ENCODE results near the gene ETS2. TPM values are rescaled to one million over a fixed set of nuclear protein-coding genes. Genes with fewer than 3 reads are reported as not detected.

The ETS2 gene
- total and polyA plus RNA-seq, 2 of the 8 experiments (the other 6 are each of a cell fraction or from before 2014, with no cell fraction given), result 11.0 to 45.1 TPM

DNA sequence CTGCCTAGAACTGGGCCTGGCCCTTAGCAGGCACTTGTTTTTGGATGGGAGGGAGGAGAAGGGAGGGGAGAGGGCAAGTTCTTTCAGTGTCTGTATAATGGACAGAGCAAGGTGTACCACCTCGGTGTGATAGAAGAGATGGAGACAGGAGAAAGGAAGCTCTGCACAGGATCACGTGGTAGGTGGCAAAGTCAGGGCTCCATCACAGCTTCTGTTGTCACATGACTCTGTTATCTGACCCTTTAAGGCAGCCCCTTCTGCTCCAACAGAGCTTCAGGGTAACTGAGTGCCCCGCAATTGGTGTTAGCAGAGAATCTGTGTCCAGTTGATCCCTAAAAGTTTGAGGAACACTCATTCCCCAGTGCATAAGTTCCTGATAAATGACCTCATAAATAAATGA lies 16.5 kb upstream of the ETS2 start:
- H3K36me3 ChIP-seq (ENCODE audit: control insufficient read depth in 2 of 4, insufficient read depth in 4 of 4, low read length in 3 of 4), result no peaks in the 10 kb centered on the region
- H3K56ac ChIP-seq (replicated peaks; ENCODE audit: insufficient read length, low read depth, low read length), result no peak overlapping the region
- H3K23ac ChIP-seq (ENCODE audit: insufficient read length), result no peak overlapping the region
- H2AFZ ChIP-seq (ENCODE audit: low read length), result no peak overlapping the region
- H3K27ac ChIP-seq (ENCODE audit: low read depth, low read length), result no peak overlapping the region
- no peak overlapping the region for H3K4me2 ChIP-seq (ENCODE audit: insufficient read depth in 1 of 2, low read depth in 2 of 2, low read length in 2 of 2)
- no peak overlapping the region for H3K4ac ChIP-seq (replicated peaks; ENCODE audit: insufficient read length, low read depth, low read length)
- DNase-seq (ENCODE audit: low read depth in 1 of 2, low spot score in 2 of 2), result no peak
- H2AK5ac ChIP-seq (ENCODE audit: low read depth, low read length), result no peak overlapping the region
- H2BK12ac ChIP-seq (ENCODE audit: low read depth, low read length), result no peak overlapping the region
- no peak overlapping the region for H4K8ac ChIP-seq (ENCODE audit: extremely low read depth, insufficient read depth, low read length)
- H4K5ac ChIP-seq (ENCODE audit: insufficient read length, low read depth, low read length), result no peak overlapping the region
- no peaks in the 10 kb centered on the region for H3K27me3 ChIP-seq (replicated peaks in 1 of 4; ENCODE audit: control insufficient read depth in 3 of 4, extremely low read depth in 1 of 4, insufficient read depth in 3 of 4, low read length in 3 of 4)
- H3K79me1 ChIP-seq (ENCODE audit: low read depth, low read length), result no peaks in the 10 kb centered on the region
- no peak overlapping the region for H3K14ac ChIP-seq (ENCODE audit: insufficient read length)
- 89% methylated on average over 3 of the region's 3 CpGs; no CpG with 5 or more reads in 1 of the 2 experiments for WGBS, 2 experiments (ENCODE audit: extremely low coverage in 1 of 2, insufficient coverage in 1 of 2, insufficient read length in 1 of 2, insufficient replicate concordance in 2 of 2, low coverage in 1 of 2, low lambda C conversion rate in 2 of 2, missing lambda C conversion rate in 1 of 2)
- CTCF ChIA-PET (ENCODE audit: partially characterized antibody), result no interaction called here
- no peaks in the 10 kb centered on the region for H4K20me1 ChIP-seq (replicated peaks in 1 of 2; ENCODE audit: control insufficient read depth in 1 of 2, insufficient read depth in 2 of 2, low read length in 2 of 2)
- H2BK15ac ChIP-seq (ENCODE audit: low read length), result no peak overlapping the region
- no peaks in the 10 kb centered on the region for H3K79me2 ChIP-seq (ENCODE audit: control insufficient read depth in 1 of 2, insufficient read depth in 2 of 2, low read length in 2 of 2)
- no peak overlapping the region for H2BK120ac ChIP-seq (replicated peaks; ENCODE audit: low read depth, low read length)
- POLR2A ChIA-PET (ENCODE audit: partially characterized antibody), result no interaction called here
- H4K91ac ChIP-seq (replicated peaks; ENCODE audit: insufficient read length, low read length), result no peak overlapping the region
- H2BK20ac ChIP-seq (ENCODE audit: low read length), result no peak overlapping the region
- H3K18ac ChIP-seq (ENCODE audit: extremely low read depth, low read length), result no peak overlapping the region
- H3K9ac ChIP-seq (replicated peaks in 1 of 4; ENCODE audit: extremely low read depth in 1 of 4, low read depth in 3 of 4, low read length in 3 of 4), result no peak overlapping the region
- H3K4me1 ChIP-seq (replicated peaks in 1 of 4; ENCODE audit: control insufficient read depth in 3 of 4, insufficient read depth in 4 of 4, low read length in 3 of 4), result peaks cover 0 to 4% (median 2%) of the 10 kb centered on the region in 4 experiments; a peak in 2 of 7 replicates
- H3K23me2 ChIP-seq (ENCODE audit: low read depth, low read length), result no peaks in the 10 kb centered on the region
- TF ChIP-seq GTF2F1 (IDR thresholded peaks at IDR 0.05; ENCODE audit: borderline replicate concordance, low read depth, low read length) (no peak), CHD1 (IDR thresholded peaks at IDR 0.05; ENCODE audit: low read depth, low read length) (no peak)
- TF ChIP-seq, protein P1, sequence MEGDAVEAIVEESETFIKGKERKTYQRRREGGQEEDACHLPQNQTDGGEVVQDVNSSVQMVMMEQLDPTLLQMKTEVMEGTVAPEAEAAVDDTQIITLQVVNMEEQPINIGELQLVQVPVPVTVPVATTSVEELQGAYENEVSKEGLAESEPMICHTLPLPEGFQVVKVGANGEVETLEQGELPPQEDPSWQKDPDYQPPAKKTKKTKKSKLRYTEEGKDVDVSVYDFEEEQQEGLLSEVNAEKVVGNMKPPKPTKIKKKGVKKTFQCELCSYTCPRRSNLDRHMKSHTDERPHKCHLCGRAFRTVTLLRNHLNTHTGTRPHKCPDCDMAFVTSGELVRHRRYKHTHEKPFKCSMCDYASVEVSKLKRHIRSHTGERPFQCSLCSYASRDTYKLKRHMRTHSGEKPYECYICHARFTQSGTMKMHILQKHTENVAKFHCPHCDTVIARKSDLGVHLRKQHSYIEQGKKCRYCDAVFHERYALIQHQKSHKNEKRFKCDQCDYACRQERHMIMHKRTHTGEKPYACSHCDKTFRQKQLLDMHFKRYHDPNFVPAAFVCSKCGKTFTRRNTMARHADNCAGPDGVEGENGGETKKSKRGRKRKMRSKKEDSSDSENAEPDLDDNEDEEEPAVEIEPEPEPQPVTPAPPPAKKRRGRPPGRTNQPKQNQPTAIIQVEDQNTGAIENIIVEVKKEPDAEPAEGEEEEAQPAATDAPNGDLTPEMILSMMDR (IDR thresholded peaks at IDR 0.05; ENCODE audit: control extremely low read depth in 1 of 3, insufficient read depth in 1 of 3, low read depth in 1 of 3, low read length in 3 of 3), result no peak
- H2BK5ac ChIP-seq (ENCODE audit: low read depth, low read length), result no peak overlapping the region
- H3K4me3 ChIP-seq (ENCODE audit: extremely low read depth in 1 of 4, insufficient read depth in 2 of 4, low read depth in 3 of 4, low read length in 4 of 4), result no peak overlapping the region
- FAIRE-seq, result no peak
- no peaks in the 10 kb centered on the region for H3K9me3 ChIP-seq (ENCODE audit: insufficient read depth in 2 of 2, low read depth in 1 of 2, low read length in 1 of 2)
